Measurements from ENCODE around the gene OR51E2. TPM values are rescaled to one million over a fixed set of nuclear protein-coding genes. Genes with fewer than 3 reads are reported as not detected.

Gene OR51E2
- 0.02 to 0.14 TPM in 2 of 5 replicates, not detected in the others for total RNA-seq (2022; extraction: Qiagen RNA extraction; ENCODE audit: low read depth)

GRCh38 chr11:4697585-4697984, at the start of gene OR51E2:
Gene OR51E2 (minus strand): TSS chr11:4697853. CDS start chr11:4682711, 15,142 bp downstream.

GRCh38 chr11:4704054-4704789, 6.6 kb upstream of the OR51E2 start, which contains the start of gene MMP26:
Gene MMP26 (plus strand): TSS chr11:4704784.

GRCh38 chr11:4643682-4644081, 54.0 kb downstream of the OR51E2 start, which contains the start of gene OR51E1:
Gene OR51E1 (plus strand): TSS chr11:4643982. CDS start chr11:4652527, 8,545 bp downstream.

GRCh38 chr11:4636962-4637661, 60.5 kb downstream of the OR51E2 start, which contains the start of gene OR51D1:
Gene OR51D1 (plus strand): TSS chr11:4637477. CDS start chr11:4639791, 2,314 bp downstream.

Other genes with a start within 250 kb of the OR51E2 start
- not detected in 5 replicates for gene OR52K2, start 248.6 kb downstream of the OR51E2 start, total RNA-seq (2022; extraction: Qiagen RNA extraction; ENCODE audit: low read depth)
- gene OR52K1, start 215.2 kb downstream of the OR51E2 start, total RNA-seq (2022; extraction: Qiagen RNA extraction; ENCODE audit: low read depth): not detected in 5 replicates
- not detected in 5 replicates for gene OR52M1, start 152.7 kb downstream of the OR51E2 start, total RNA-seq (2022; extraction: Qiagen RNA extraction; ENCODE audit: low read depth)
- not detected in 5 replicates for gene OR52I2, start 116.1 kb downstream of the OR51E2 start, total RNA-seq (2022; extraction: Qiagen RNA extraction; ENCODE audit: low read depth)
- not detected in 5 replicates for gene OR52I1, start 103.8 kb downstream of the OR51E2 start, total RNA-seq (2022; extraction: Qiagen RNA extraction; ENCODE audit: low read depth)
- gene TRIM68, start 89.6 kb downstream of the OR51E2 start, total RNA-seq (2022; extraction: Qiagen RNA extraction; ENCODE audit: low read depth): 8.0 to 10.8 TPM (median 9.3 TPM) in 5 replicates
- not detected in 5 replicates for gene OR51D1, start 60.4 kb downstream of the OR51E2 start, total RNA-seq (2022; extraction: Qiagen RNA extraction; ENCODE audit: low read depth)
- not detected in 5 replicates for gene OR51E1, start 53.9 kb downstream of the OR51E2 start, total RNA-seq (2022; extraction: Qiagen RNA extraction; ENCODE audit: low read depth)
- gene MMP26, start 6.9 kb upstream of the OR51E2 start, total RNA-seq (2022; extraction: Qiagen RNA extraction; ENCODE audit: low read depth): not detected in 5 replicates
- gene OR51F1, start 72.1 kb upstream of the OR51E2 start, total RNA-seq (2022; extraction: Qiagen RNA extraction; ENCODE audit: low read depth): not detected in 5 replicates
- not detected in 5 replicates for gene OR52R1, start 106.5 kb upstream of the OR51E2 start, total RNA-seq (2022; extraction: Qiagen RNA extraction; ENCODE audit: low read depth)
- gene OR51F2, start 123.5 kb upstream of the OR51E2 start, total RNA-seq (2022; extraction: Qiagen RNA extraction; ENCODE audit: low read depth): not detected in 5 replicates
- gene OR51S1, start 151.4 kb upstream of the OR51E2 start, total RNA-seq (2022; extraction: Qiagen RNA extraction; ENCODE audit: low read depth): not detected in 5 replicates
- gene OR51T1, start 184.0 kb upstream of the OR51E2 start, total RNA-seq (2022; extraction: Qiagen RNA extraction; ENCODE audit: low read depth): not detected in 5 replicates
- not detected in 5 replicates for gene OR51A7, start 205.9 kb upstream of the OR51E2 start, total RNA-seq (2022; extraction: Qiagen RNA extraction; ENCODE audit: low read depth)
- gene OR51G2, start 221.5 kb upstream of the OR51E2 start, total RNA-seq (2022; extraction: Qiagen RNA extraction; ENCODE audit: low read depth): not detected in 5 replicates
- not detected in 5 replicates for gene OR51G1, start 226.5 kb upstream of the OR51E2 start, total RNA-seq (2022; extraction: Qiagen RNA extraction; ENCODE audit: low read depth)
- gene OR51A4, start 249.8 kb upstream of the OR51E2 start, total RNA-seq (2022; extraction: Qiagen RNA extraction; ENCODE audit: low read depth): not detected in 5 replicates

All from A549 treated with CpdA at 1 μM for 4 hours (cell line).